ENCODE measurements around the gene LDB3.
A peak's percentile ranks its signal among the peaks of the same experiment; 100 is the strongest.

Gene LDB3

GRCh38 chr10:86685893-86686632 lies 17.8 kb downstream of the LDB3 start:
- no peak for DNase-seq (ENCODE audit: low read depth)

GRCh38 chr10:86686972-86687371 lies 18.7 kb downstream of the LDB3 start:
- DNase-seq (ENCODE audit: low read depth), result no peak

- peak; percentile 46 for DNase-seq (ENCODE audit: low read depth)
Measured at GRCh38 chr10:86687750-86688149, 19.4 kb downstream of the LDB3 start.

GRCh38 chr10:86688398-86688921 lies 20.1 kb downstream of the LDB3 start:
- DNase-seq (ENCODE audit: low read depth), result peak; percentile 38

GRCh38 chr10:86689146-86689545 lies 20.8 kb downstream of the LDB3 start:
- no peak for DNase-seq (ENCODE audit: low read depth)

GRCh38 chr10:86690231-86690630 lies 21.9 kb downstream of the LDB3 start:
- no peak for DNase-seq (ENCODE audit: low read depth)

- no peak for DNase-seq (ENCODE audit: low read depth)
Measured at GRCh38 chr10:86690657-86691084, 22.4 kb downstream of the LDB3 start.

- no peak for DNase-seq (ENCODE audit: low read depth)
Measured at GRCh38 chr10:86691333-86692022, 23.2 kb downstream of the LDB3 start.

GRCh38 chr10:86692023-86692514 lies 23.8 kb downstream of the LDB3 start:
- DNase-seq (ENCODE audit: low read depth), result no peak

- DNase-seq (ENCODE audit: low read depth), result no peak
Measured at GRCh38 chr10:86692664-86693063, 24.4 kb downstream of the LDB3 start.

- no peak for DNase-seq (ENCODE audit: low read depth)
Measured at GRCh38 chr10:86693275-86693674, 25.0 kb downstream of the LDB3 start.

- peak; percentile 52 for DNase-seq (ENCODE audit: low read depth)
Measured at GRCh38 chr10:86693721-86694369, 25.5 kb downstream of the LDB3 start.

- DNase-seq (ENCODE audit: low read depth), result no peak
Measured at GRCh38 chr10:86698207-86698940, 30.1 kb downstream of the LDB3 start.

- DNase-seq (ENCODE audit: low read depth), result no peak
Measured at GRCh38 chr10:86699125-86699524, 30.8 kb downstream of the LDB3 start.

- no peak for DNase-seq (ENCODE audit: low read depth)
Measured at GRCh38 chr10:86699541-86699940, 31.2 kb downstream of the LDB3 start.

- no peak for DNase-seq (ENCODE audit: low read depth)
Measured at GRCh38 chr10:86699991-86700840, 31.9 kb downstream of the LDB3 start.

GRCh38 chr10:86700851-86701617 lies 32.7 kb downstream of the LDB3 start:
- DNase-seq (ENCODE audit: low read depth), result no peak

GRCh38 chr10:86703176-86703575 lies 34.9 kb downstream of the LDB3 start:
- DNase-seq (ENCODE audit: low read depth), result no peak

GRCh38 chr10:86705139-86705538 lies 36.8 kb downstream of the LDB3 start:
- DNase-seq (ENCODE audit: low read depth), result no peak

GRCh38 chr10:86705905-86706304 lies 37.6 kb downstream of the LDB3 start:
- DNase-seq (ENCODE audit: low read depth), result no peak

Data from GM04504 (cell line).